A549 treated with GW870086 at 1 μM for 4 hours (cell line): ENCODE measurements around the gene ZNF248. TPM values are rescaled to one million over a fixed set of nuclear protein-coding genes. Genes with fewer than 3 reads are reported as not detected.

Source experiments
- total RNA-seq: library from RNA; stranded (reverse); fragments of 200-300 nt; extraction: Qiagen RNA extraction; gene quantifications from 5 replicates; pipeline ENCODE4 v1.2.3, GENCODE V29; 2022; ENCODE audit warnings: low read depth

The ZNF248 gene
- total RNA-seq: 2.9 to 4.9 TPM (median 3.8 TPM) in 5 replicates

GRCh38 chr10:37857287-37858211 is at the start of gene ZNF248:
Gene ZNF248 (minus strand): TSS chr10:37857610. CDS start chr10:37856310, 1,300 bp downstream.

Other genes with a start within 250 kb of the ZNF248 start
- gene ZNF25, start 119.0 kb upstream of the ZNF248 start, total RNA-seq: 1.1 to 1.9 TPM (median 1.7 TPM) in 5 replicates
- gene ZNF33A, start 153.1 kb upstream of the ZNF248 start, total RNA-seq: 4.9 to 9.0 TPM (median 7.4 TPM) in 5 replicates
- 4.9 to 6.1 TPM (median 5.3 TPM) in 5 replicates for gene ZNF37A, start 236.7 kb upstream of the ZNF248 start, total RNA-seq